DOHH2 (cell line): Measurements from ENCODE around the gene ERAP2.

Source experiments
- CTCF ChIP-seq: fragments of 200-600 bp; sonication (generic); IDR thresholded peaks from one replicate; pipeline ENCODE4 v1.5.1; 2014; ENCODE audit warnings: antibody characterized with exemption, mild to moderate bottlenecking, low read depth, low read length; ENCODE audit not compliant: poor library complexity, severe bottlenecking
- EZH2phosphoT487 ChIP-seq: fragments of 200-600 bp; sonication (generic); IDR thresholded peaks from 2 replicates; pipeline ENCODE4 v1.6.1; 2017; ENCODE audit warnings: borderline replicate concordance, mild to moderate bottlenecking, antibody characterized with exemption, low read length, moderate library complexity, mixed read lengths

GRCh38 chr5:96931605-96932004, 55.3 kb downstream of the ERAP2 start:
- TF ChIP-seq CTCF (no peak), EZH2phosphoT487 (no peak)
